Activated CD4-positive, alpha-beta memory T cell treated with anti-CD3 and anti-CD28 coated beads, Interleukin-2, amount 10 ng/mL, durations not matched to agents 7 days and 5 days (primary cell): Measurements from ENCODE around the gene UBE2R2. TPM values are rescaled to one million over a fixed set of nuclear protein-coding genes. Genes with fewer than 3 reads are reported as not detected.

Source experiments
- CTCF ChIA-PET: fragments of 350-600 bp; sonication (Branson Sonifier 250); formaldehyde crosslinking; loops from one replicate; lab custom pipeline; 2021; ENCODE audit warnings: antibody characterized with exemption, inconsistent platforms; lab: Charles Lee
- POLR2A ChIA-PET: fragments of 350-600 bp; sonication (Branson Sonifier 250); formaldehyde crosslinking; loops from one replicate; lab custom pipeline; 2021; ENCODE audit warnings: antibody characterized with exemption; lab: Charles Lee
- DNase-seq: peaks from one replicate; pipeline ENCODE4 v3.0.0-alpha.2; 2020
- H3K27ac Mint-ChIP-seq: one replicate; pipeline ENCODE4 v1.8.0; 2021; ENCODE audit warnings: mild to moderate bottlenecking, mixed read lengths
- H3K27me3 Mint-ChIP-seq: one replicate; pipeline ENCODE4 v1.8.0; 2021; ENCODE audit warnings: mixed read lengths
- H3K36me3 Mint-ChIP-seq: one replicate; pipeline ENCODE4 v1.8.0; 2021; ENCODE audit warnings: low read depth, mixed read lengths
- H3K4me1 Mint-ChIP-seq: one replicate; pipeline ENCODE4 v1.8.0; 2021; ENCODE audit warnings: mixed read lengths
- H3K4me3 Mint-ChIP-seq: one replicate; pipeline ENCODE4 v1.8.0; 2021; ENCODE audit warnings: mild to moderate bottlenecking, mixed read lengths
- H3K9me3 Mint-ChIP-seq: one replicate; pipeline ENCODE4 v1.8.0; 2021; ENCODE audit warnings: mixed read lengths
- total RNA-seq, 2 experiments: library from RNA; stranded (reverse); gene quantifications; one replicate each; pipeline ENCODE4 v1.2.3, GENCODE V29; 2021

UBE2R2 gene
- total RNA-seq, 2 experiments from 2014 or later, result 35.8 to 37.7 TPM

DNA sequence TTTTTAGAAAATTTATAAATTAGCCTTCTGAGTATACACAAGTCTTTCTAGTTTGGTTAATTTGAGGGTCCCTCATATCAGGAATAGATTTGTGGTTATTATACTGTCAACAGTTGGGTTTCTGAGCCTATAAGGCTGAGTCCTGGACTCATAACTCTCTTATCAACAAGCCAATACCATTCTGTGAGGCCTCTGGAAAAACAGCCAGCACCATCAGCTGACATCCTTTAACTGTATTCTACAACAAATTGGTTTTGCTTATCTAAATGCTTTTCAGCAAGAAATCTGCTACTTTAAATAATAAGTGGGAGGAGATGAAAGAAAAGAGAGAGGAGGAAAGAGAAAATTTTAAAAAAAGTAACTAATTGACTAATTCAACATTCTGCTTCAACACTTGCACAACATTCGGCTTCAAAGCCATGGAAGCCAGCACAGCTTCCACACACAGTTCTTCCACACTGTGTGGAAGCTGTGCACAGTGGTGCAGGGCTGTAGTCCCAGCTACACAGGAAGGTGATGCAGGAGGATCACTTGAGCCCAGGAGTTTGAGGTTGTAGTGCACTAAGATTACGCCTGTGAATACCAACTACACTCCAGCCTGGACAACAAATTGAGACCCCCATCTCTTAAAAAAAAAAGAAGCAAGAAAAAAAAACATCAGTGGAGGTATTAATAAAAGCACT, 147.3 kb downstream of the UBE2R2 start:
- no peak for DNase-seq
- CTCF ChIA-PET, result no interaction called here
- H3K36me3 Mint-ChIP-seq, result peaks cover 32% of the 10 kb centered on the region
- H3K4me1 Mint-ChIP-seq, result no peaks in the 10 kb centered on the region
- no peak overlapping the region for H3K4me3 Mint-ChIP-seq
- no peak overlapping the region for H3K27ac Mint-ChIP-seq
- H3K27me3 Mint-ChIP-seq, result no peaks in the 10 kb centered on the region
- POLR2A ChIA-PET, result interaction anchor here (1.4 kb wide), 1 partner anchor 84 kb away, joined by 3 read pairs; the partner anchor contains the start of gene UBAP2
- no peaks in the 10 kb centered on the region for H3K9me3 Mint-ChIP-seq

Other genes starting within 250 kb of the UBE2R2 start
- gene PRSS3, start 21.6 kb upstream of the UBE2R2 start, total RNA-seq, result not detected
- 10 to 100 TPM; 42.6 to 43.7 TPM for gene UBAP2, start 231.7 kb downstream of the UBE2R2 start, total RNA-seq